ENCODE measurements around the gene C1orf216. TPM values are rescaled to one million over a fixed set of nuclear protein-coding genes. Genes with fewer than 3 reads are reported as not detected.

C1orf216 gene
- total and polyA plus RNA-seq, 2 of the 4 experiments (the other 2 are of a cell fraction) = 13.4 to 16.7 TPM

- no peaks in the 10 kb centered on the region for H3K9me3 ChIP-seq (ENCODE audit: control insufficient read depth, insufficient read depth, low read length)
- H4K20me1 ChIP-seq (ENCODE audit: insufficient read depth, low read length) = no peaks in the 10 kb centered on the region
- no peak overlapping the region for H2AK9ac ChIP-seq (replicated peaks; ENCODE audit: low read depth, low read length, poor library complexity)
- H3K4me2 ChIP-seq (ENCODE audit: low read depth, low read length) = no peak overlapping the region
- H3K36me3 ChIP-seq (ENCODE audit: control insufficient read depth, insufficient read depth, low read length) = no peaks in the 10 kb centered on the region
- in situ Hi-C loops (cut with MboI; ENCODE audit: low sequenced_read_pairs) = no loop called here
- H2BK20ac ChIP-seq (ENCODE audit: low read depth, low read length) = no peak overlapping the region
- DNase-seq = no peak
- no peak overlapping the region for H3K4ac ChIP-seq (ENCODE audit: low read depth, low read length)
- CTCF ChIA-PET = interaction anchor here (0.5 kb wide), 1 partner anchor 12 kb away, joined by 6 read pairs; no protein-coding TSS in a partner anchor
- H4K8ac ChIP-seq (ENCODE audit: low read depth in 2 of 2, low read length in 2 of 2) = no peak overlapping the region
- H2BK120ac ChIP-seq (ENCODE audit: low read depth, low read length) = no peak overlapping the region
- no peak overlapping the region for H4K5ac ChIP-seq (ENCODE audit: low read depth, low read length)
- no peak overlapping the region for H2BK5ac ChIP-seq (ENCODE audit: low read depth, low read length, poor library complexity, severe bottlenecking)
- no peak overlapping the region for H4K91ac ChIP-seq (ENCODE audit: insufficient read depth, low read depth, low read length)
- no peak overlapping the region for H2BK15ac ChIP-seq (ENCODE audit: low read depth, low read length)
- dilution Hi-C loops (cut with HindIII; ENCODE audit: low sequenced_read_pairs, unreplicated experiment) = no loop called here
- H3K56ac ChIP-seq (ENCODE audit: extremely low read depth, insufficient read depth, low read length) = no peak overlapping the region
- H3K4me3 ChIP-seq (ENCODE audit: insufficient read depth, low read depth, low read length) = no peak overlapping the region
- no peak overlapping the region for H3K23ac ChIP-seq (ENCODE audit: low read depth, low read length)
- no peak overlapping the region for H3K14ac ChIP-seq (replicated peaks; ENCODE audit: low read depth, low read length)
- intact Hi-C loops (cut with micrococcal nuclease) = no loop called here
- no peak overlapping the region for H2AK5ac ChIP-seq (ENCODE audit: low read depth, low read length)
- ATAC-seq (ENCODE audit: low read depth) = no peak
- no peak for TF ChIP-seq NFE2L2 (IDR thresholded peaks at IDR 0.05; ENCODE audit: low read depth, low read length)
- no peak for TF ChIP-seq MXI1 (IDR thresholded peaks at IDR 0.05; ENCODE audit: borderline replicate concordance, low read depth, low read length)
- no peak for TF ChIP-seq POLR2A (IDR thresholded peaks at IDR 0.05; ENCODE audit: low read depth, low read length)
- TF ChIP-seq RAD21 (IDR thresholded peaks at IDR 0.05; ENCODE audit: low read length) = no peak
- no peak for TF ChIP-seq FOS (IDR thresholded peaks at IDR 0.05; ENCODE audit: low read depth, low read length)
- TF ChIP-seq MAFK (IDR thresholded peaks at IDR 0.05; ENCODE audit: low read depth, low read length) = no peak
- TF ChIP-seq, protein P1, sequence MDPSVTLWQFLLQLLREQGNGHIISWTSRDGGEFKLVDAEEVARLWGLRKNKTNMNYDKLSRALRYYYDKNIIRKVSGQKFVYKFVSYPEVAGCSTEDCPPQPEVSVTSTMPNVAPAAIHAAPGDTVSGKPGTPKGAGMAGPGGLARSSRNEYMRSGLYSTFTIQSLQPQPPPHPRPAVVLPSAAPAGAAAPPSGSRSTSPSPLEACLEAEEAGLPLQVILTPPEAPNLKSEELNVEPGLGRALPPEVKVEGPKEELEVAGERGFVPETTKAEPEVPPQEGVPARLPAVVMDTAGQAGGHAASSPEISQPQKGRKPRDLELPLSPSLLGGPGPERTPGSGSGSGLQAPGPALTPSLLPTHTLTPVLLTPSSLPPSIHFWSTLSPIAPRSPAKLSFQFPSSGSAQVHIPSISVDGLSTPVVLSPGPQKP (IDR thresholded peaks at IDR 0.05; ENCODE audit: borderline replicate concordance, low read depth, low read length) = no peak
- TF ChIP-seq RFX5 (IDR thresholded peaks at IDR 0.05; ENCODE audit: low read depth, low read length) = no peak
- no peak for TF ChIP-seq BHLHE40 (IDR thresholded peaks at IDR 0.05; ENCODE audit: low read depth, low read length)
- TF ChIP-seq CHD1 (IDR thresholded peaks at IDR 0.05; ENCODE audit: low read depth, low read length) = no peak
- TF ChIP-seq, protein P2, sequence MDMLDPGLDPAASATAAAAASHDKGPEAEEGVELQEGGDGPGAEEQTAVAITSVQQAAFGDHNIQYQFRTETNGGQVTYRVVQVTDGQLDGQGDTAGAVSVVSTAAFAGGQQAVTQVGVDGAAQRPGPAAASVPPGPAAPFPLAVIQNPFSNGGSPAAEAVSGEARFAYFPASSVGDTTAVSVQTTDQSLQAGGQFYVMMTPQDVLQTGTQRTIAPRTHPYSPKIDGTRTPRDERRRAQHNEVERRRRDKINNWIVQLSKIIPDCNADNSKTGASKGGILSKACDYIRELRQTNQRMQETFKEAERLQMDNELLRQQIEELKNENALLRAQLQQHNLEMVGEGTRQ (IDR thresholded peaks at IDR 0.05; ENCODE audit: low read depth, low read length) = no peak
- TF ChIP-seq, protein P3, sequence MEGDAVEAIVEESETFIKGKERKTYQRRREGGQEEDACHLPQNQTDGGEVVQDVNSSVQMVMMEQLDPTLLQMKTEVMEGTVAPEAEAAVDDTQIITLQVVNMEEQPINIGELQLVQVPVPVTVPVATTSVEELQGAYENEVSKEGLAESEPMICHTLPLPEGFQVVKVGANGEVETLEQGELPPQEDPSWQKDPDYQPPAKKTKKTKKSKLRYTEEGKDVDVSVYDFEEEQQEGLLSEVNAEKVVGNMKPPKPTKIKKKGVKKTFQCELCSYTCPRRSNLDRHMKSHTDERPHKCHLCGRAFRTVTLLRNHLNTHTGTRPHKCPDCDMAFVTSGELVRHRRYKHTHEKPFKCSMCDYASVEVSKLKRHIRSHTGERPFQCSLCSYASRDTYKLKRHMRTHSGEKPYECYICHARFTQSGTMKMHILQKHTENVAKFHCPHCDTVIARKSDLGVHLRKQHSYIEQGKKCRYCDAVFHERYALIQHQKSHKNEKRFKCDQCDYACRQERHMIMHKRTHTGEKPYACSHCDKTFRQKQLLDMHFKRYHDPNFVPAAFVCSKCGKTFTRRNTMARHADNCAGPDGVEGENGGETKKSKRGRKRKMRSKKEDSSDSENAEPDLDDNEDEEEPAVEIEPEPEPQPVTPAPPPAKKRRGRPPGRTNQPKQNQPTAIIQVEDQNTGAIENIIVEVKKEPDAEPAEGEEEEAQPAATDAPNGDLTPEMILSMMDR (conservative IDR thresholded peaks at IDR 0.05; ENCODE audit: low read depth, low read length) = no peak
- TF ChIP-seq CEBPB (IDR thresholded peaks at IDR 0.05; ENCODE audit: low read depth, low read length) = no peak
- TF ChIP-seq MAZ (IDR thresholded peaks at IDR 0.05; ENCODE audit: borderline replicate concordance, low read depth, low read length) = no peak
- POLR2A ChIA-PET (ENCODE audit: unreplicated experiment) = no interaction called here
- H3K9ac ChIP-seq (ENCODE audit: low read depth, low read length) = no peak overlapping the region
- H3K9me1 ChIP-seq (ENCODE audit: insufficient read depth, low read length) = no peaks in the 10 kb centered on the region
- no peak overlapping the region for H3K18ac ChIP-seq (ENCODE audit: low read depth, low read length)
- no peak overlapping the region for H3K27ac ChIP-seq (ENCODE audit: insufficient read depth, low read length)
- BruUV-seq (replicated peaks) = no TSS peak
- H3K27me3 ChIP-seq (ENCODE audit: control insufficient read depth, insufficient read depth, low read length) = peaks cover 37% of the 10 kb centered on the region
- no peaks in the 10 kb centered on the region for H3K79me1 ChIP-seq (ENCODE audit: low read depth in 1 of 2, low read length in 2 of 2)
- no peak overlapping the region for H2AFZ ChIP-seq (replicated peaks; ENCODE audit: low read length, poor library complexity)
- H3K4me1 ChIP-seq (ENCODE audit: control insufficient read depth, insufficient read depth, low read length) = no peaks in the 10 kb centered on the region
- no CpG with 5 or more reads among the region's 9 CpGs for WGBS, 2 experiments (ENCODE audit: extremely low coverage in 2 of 2, insufficient read length in 1 of 2)
Observed at GRCh38 chr1:35691080-35691479, 27.6 kb downstream of the C1orf216 start.
